ENCODE measurements around the gene APOL4. TPM values are rescaled to one million over a fixed set of nuclear protein-coding genes. Genes with fewer than 3 reads are reported as not detected.

Gene APOL4
- total RNA-seq, 1 donor from 2014 or later, result not detected

- Mint-ChIP-seq H3K27me3 (ENCODE audit: low read depth) (no peaks in the 10 kb centered on the region), H3K9me3 (no peaks in the 10 kb centered on the region), H3K27ac (ENCODE audit: unreplicated experiment) (no peak overlapping the region), H3K36me3 (ENCODE audit: low read depth) (no peaks in the 10 kb centered on the region), H3K4me1 (peaks cover 47% of the 10 kb centered on the region), H3K4me3 (no peak overlapping the region)
- DNase-seq (ENCODE audit: low read depth, low spot score), result no peak
- TF ChIP-seq CTCF (conservative IDR thresholded peaks at IDR 0.05), result no peak
These were observed 2.5 kb downstream of the APOL4 start for GRCh38 chr22:36199001-36199551.

GRCh38 chr22:36198536-36198935 is 3.1 kb downstream of the APOL4 start:
- Mint-ChIP-seq H3K27me3 (ENCODE audit: low read depth) (no peaks in the 10 kb centered on the region), H3K9me3 (no peaks in the 10 kb centered on the region), H3K27ac (ENCODE audit: unreplicated experiment) (peak overlapping the region; percentile 9), H3K36me3 (ENCODE audit: low read depth) (no peaks in the 10 kb centered on the region), H3K4me3 (no peak overlapping the region), H3K4me1 (peaks cover 47% of the 10 kb centered on the region)
- no peak for TF ChIP-seq CTCF (conservative IDR thresholded peaks at IDR 0.05)
- DNase-seq (ENCODE audit: low read depth, low spot score), result no peak

GRCh38 chr22:36197514-36198146 is 4.0 kb downstream of the APOL4 start:
- peak; percentile 29 for DNase-seq (ENCODE audit: low read depth, low spot score)
- Mint-ChIP-seq H3K9me3 (no peaks in the 10 kb centered on the region), H3K36me3 (ENCODE audit: low read depth) (no peaks in the 10 kb centered on the region), H3K4me1 (peaks cover 44% of the 10 kb centered on the region), H3K4me3 (peak overlapping the region; percentile 81), H3K27me3 (ENCODE audit: low read depth) (no peaks in the 10 kb centered on the region), H3K27ac (ENCODE audit: unreplicated experiment) (peak overlapping the region; percentile 92)
- TF ChIP-seq CTCF (conservative IDR thresholded peaks at IDR 0.05), result no peak

- peak overlapping the region; percentile 81 for H3K4me3 Mint-ChIP-seq
- peak overlapping the region; percentile 92 for H3K27ac Mint-ChIP-seq (ENCODE audit: unreplicated experiment)
- peak; percentile 68 for DNase-seq (ENCODE audit: low read depth, low spot score)
These were observed 4.6 kb downstream of the APOL4 start for GRCh38 chr22:36197065-36197440.

GRCh38 chr22:36196254-36197064 is 5.2 kb downstream of the APOL4 start:
- H3K4me1 Mint-ChIP-seq, result peaks cover 44% of the 10 kb centered on the region
- DNase-seq (ENCODE audit: low read depth, low spot score), result no peak
- H3K27me3 Mint-ChIP-seq (ENCODE audit: low read depth), result no peaks in the 10 kb centered on the region
- H3K27ac Mint-ChIP-seq (ENCODE audit: unreplicated experiment), result no peak overlapping the region
- H3K36me3 Mint-ChIP-seq (ENCODE audit: low read depth), result no peaks in the 10 kb centered on the region
- H3K4me3 Mint-ChIP-seq, result peak overlapping the region; percentile 81
- no peak for TF ChIP-seq CTCF (conservative IDR thresholded peaks at IDR 0.05)
- H3K9me3 Mint-ChIP-seq, result no peaks in the 10 kb centered on the region

More at GRCh38 chr22:36197065-36197440, 4.6 kb downstream of the APOL4 start:
- Mint-ChIP-seq H3K36me3 (ENCODE audit: low read depth) (no peaks in the 10 kb centered on the region), H3K9me3 (no peaks in the 10 kb centered on the region), H3K4me1 (peaks cover 44% of the 10 kb centered on the region), H3K27me3 (ENCODE audit: low read depth) (no peaks in the 10 kb centered on the region)
- no peak for TF ChIP-seq CTCF (conservative IDR thresholded peaks at IDR 0.05)
